ENCODE measurements around the gene PRKCE.

The PRKCE gene

DNA sequence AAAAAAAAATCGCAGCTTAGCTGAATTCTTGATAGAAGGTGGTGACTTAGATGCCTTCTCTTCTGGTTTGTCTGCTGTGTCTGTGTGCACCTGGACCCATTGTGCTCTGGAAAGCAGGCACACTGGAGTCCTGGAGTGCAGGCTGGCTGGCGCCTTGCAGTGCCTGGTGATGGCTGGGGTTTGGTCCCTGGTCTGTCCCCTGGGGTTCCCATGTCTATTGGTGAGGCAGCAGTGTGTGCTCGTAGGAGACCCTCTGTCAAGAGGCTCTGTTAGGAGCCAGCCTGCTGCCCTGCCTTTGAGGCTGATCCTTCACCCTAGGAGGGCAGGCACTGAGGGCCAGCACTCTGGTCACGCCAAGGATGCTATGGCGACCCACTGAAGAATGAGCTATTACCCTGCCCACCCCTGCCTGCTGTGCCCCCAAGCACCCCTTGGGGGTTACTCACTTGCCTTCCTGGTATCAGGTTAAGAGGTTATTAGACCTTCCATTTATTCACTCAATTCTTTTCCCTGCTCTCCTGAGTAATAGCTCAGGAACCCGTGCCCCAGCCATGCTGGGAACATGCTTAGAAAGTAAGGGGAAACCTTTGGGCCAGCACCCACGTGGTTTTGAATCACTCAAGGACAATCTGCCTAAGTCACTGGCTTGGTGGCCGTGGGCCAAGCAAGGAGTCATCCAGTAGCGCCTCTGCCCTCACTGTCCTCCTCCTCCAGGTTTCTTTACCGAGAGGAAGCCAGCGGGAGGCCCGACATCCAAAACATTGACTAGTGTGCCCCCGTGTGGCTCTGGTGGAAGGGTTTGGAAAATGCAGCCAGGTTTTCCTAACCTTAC lies 284.5 kb downstream of the PRKCE start:
- peak overlapping the region; percentile 1 for H3K4me2 ChIP-seq (ENCODE audit: low read length, poor library complexity, severe bottlenecking)
- H4K8ac ChIP-seq (ENCODE audit: low read length): no peak overlapping the region
- H3K27me3 ChIP-seq (ENCODE audit: control insufficient read depth in 1 of 2, insufficient read depth in 1 of 2, low read length in 2 of 2): no peaks in the 10 kb centered on the region
- peak overlapping the region; percentile 46 for H3K9ac ChIP-seq (ENCODE audit: low read length)
- H2AFZ ChIP-seq (ENCODE audit: low read depth, low read length): no peak overlapping the region
- H3K23ac ChIP-seq (ENCODE audit: low read length in 2 of 2): no peak overlapping the region
- no peak overlapping the region for H3K4me3 ChIP-seq (ENCODE audit: insufficient read depth in 1 of 2, low read depth in 1 of 2, low read length in 2 of 2)
- H3K4ac ChIP-seq (ENCODE audit: low read depth in 1 of 2, low read length in 2 of 2): peak overlapping the region in 1 of 2 experiments; percentile 17
- peaks cover 19% of the 10 kb centered on the region for H3K4me1 ChIP-seq (ENCODE audit: control insufficient read depth, insufficient read depth, low read depth, low read length)
- peak overlapping the region in 1 of 2 experiments; percentile 70 for H2BK12ac ChIP-seq (ENCODE audit: low read length in 2 of 2)
- H2BK15ac ChIP-seq (ENCODE audit: low read depth, poor library complexity, severe bottlenecking): no peak overlapping the region
- no peaks in the 10 kb centered on the region for H3K36me3 ChIP-seq (ENCODE audit: control insufficient read depth in 1 of 2, insufficient read depth in 2 of 2, low read depth in 1 of 2, low read length in 2 of 2)
- H4K91ac ChIP-seq (ENCODE audit: low read length): no peak overlapping the region
- H3K18ac ChIP-seq (ENCODE audit: low read depth in 1 of 2, low read length in 2 of 2): peak overlapping the region in 1 of 2 experiments; percentile 84
- no peak overlapping the region for H3K27ac ChIP-seq (ENCODE audit: low read length, poor library complexity, severe bottlenecking)
- peak overlapping the region; percentile 55 for H2AK5ac ChIP-seq (ENCODE audit: low read length, severe bottlenecking)
- H3K14ac ChIP-seq (ENCODE audit: low read length in 2 of 2): peak overlapping the region in 1 of 2 experiments; percentile 53
- H2BK120ac ChIP-seq (ENCODE audit: low read depth, low read length): no peak overlapping the region
- WGBS: 40% methylated on average over 12 of the region's 13 CpGs
- H3K9me3 ChIP-seq (ENCODE audit: control insufficient read depth, low read length): no peaks in the 10 kb centered on the region
- peak; percentile 97 for DNase-seq
- H2BK5ac ChIP-seq (ENCODE audit: low read depth, low read length, poor library complexity, severe bottlenecking): no peak overlapping the region
- no peaks in the 10 kb centered on the region for H3K79me1 ChIP-seq (replicated peaks; ENCODE audit: low read length, poor library complexity, severe bottlenecking)

- no peak overlapping the region for H3K23ac ChIP-seq (ENCODE audit: low read length in 2 of 2)
- H3K27ac ChIP-seq (ENCODE audit: low read length, poor library complexity, severe bottlenecking): no peak overlapping the region
- H2BK120ac ChIP-seq (ENCODE audit: low read depth, low read length): no peak overlapping the region
- no peak overlapping the region for H2BK15ac ChIP-seq (ENCODE audit: low read depth, poor library complexity, severe bottlenecking)
- no peaks in the 10 kb centered on the region for H3K9me3 ChIP-seq (ENCODE audit: control insufficient read depth, low read length)
- H3K27me3 ChIP-seq (ENCODE audit: control insufficient read depth in 1 of 2, insufficient read depth in 1 of 2, low read length in 2 of 2): no peaks in the 10 kb centered on the region
- no peak overlapping the region for H2BK5ac ChIP-seq (ENCODE audit: low read depth, low read length, poor library complexity, severe bottlenecking)
- no peaks in the 10 kb centered on the region for H3K36me3 ChIP-seq (ENCODE audit: control insufficient read depth in 1 of 2, insufficient read depth in 2 of 2, low read depth in 1 of 2, low read length in 2 of 2)
- no peak overlapping the region for H3K4me2 ChIP-seq (ENCODE audit: low read length, poor library complexity, severe bottlenecking)
- H3K14ac ChIP-seq (ENCODE audit: low read length in 2 of 2): no peak overlapping the region
- no peak overlapping the region for H4K91ac ChIP-seq (ENCODE audit: low read length)
- peak overlapping the region; percentile 46 for H3K9ac ChIP-seq (ENCODE audit: low read length)
- WGBS: no CpG with 5 or more reads among the region's 5 CpGs
- no peak overlapping the region for H3K4ac ChIP-seq (ENCODE audit: low read depth in 1 of 2, low read length in 2 of 2)
- H3K4me1 ChIP-seq (ENCODE audit: control insufficient read depth, insufficient read depth, low read depth, low read length): peaks cover 19% of the 10 kb centered on the region
- no peak for DNase-seq
- no peak overlapping the region for H4K8ac ChIP-seq (ENCODE audit: low read length)
- H3K4me3 ChIP-seq (ENCODE audit: insufficient read depth in 1 of 2, low read depth in 1 of 2, low read length in 2 of 2): no peak overlapping the region
- no peak overlapping the region for H3K18ac ChIP-seq (ENCODE audit: low read depth in 1 of 2, low read length in 2 of 2)
- H2AFZ ChIP-seq (ENCODE audit: low read depth, low read length): no peak overlapping the region
- peak overlapping the region; percentile 40 for H2AK5ac ChIP-seq (ENCODE audit: low read length, severe bottlenecking)
- H2BK12ac ChIP-seq (ENCODE audit: low read length in 2 of 2): no peak overlapping the region
- H3K79me1 ChIP-seq (replicated peaks; ENCODE audit: low read length, poor library complexity, severe bottlenecking): no peaks in the 10 kb centered on the region
Measured at GRCh38 chr2:45936623-45936979, 285.1 kb downstream of the PRKCE start.

GRCh38 chr2:45937990-45938389 lies 286.5 kb downstream of the PRKCE start:
- Histone ChIP-seq H3K18ac (ENCODE audit: low read depth in 1 of 2, low read length in 2 of 2) (peak overlapping the region; percentile 54 to 91), H3K27ac (ENCODE audit: low read length, poor library complexity, severe bottlenecking) (no peak overlapping the region), H2AFZ (ENCODE audit: low read depth, low read length) (no peak overlapping the region), H3K9me3 (ENCODE audit: control insufficient read depth, low read length) (no peaks in the 10 kb centered on the region), H3K79me1 (replicated peaks; ENCODE audit: low read length, poor library complexity, severe bottlenecking) (no peaks in the 10 kb centered on the region), H3K4me3 (ENCODE audit: insufficient read depth in 1 of 2, low read depth in 1 of 2, low read length in 2 of 2) (peak overlapping the region in 1 of 2 experiments; percentile 8), H3K27me3 (ENCODE audit: control insufficient read depth in 1 of 2, insufficient read depth in 1 of 2, low read length in 2 of 2) (no peaks in the 10 kb centered on the region), H3K9ac (ENCODE audit: low read length) (peak overlapping the region; percentile 15), H3K14ac (ENCODE audit: low read length in 2 of 2) (no peak overlapping the region), H2BK12ac (ENCODE audit: low read length in 2 of 2) (peak overlapping the region; percentile 87 to 97), H3K4me2 (ENCODE audit: low read length, poor library complexity, severe bottlenecking) (no peak overlapping the region), H2BK5ac (ENCODE audit: low read depth, low read length, poor library complexity, severe bottlenecking) (no peak overlapping the region), H2BK15ac (ENCODE audit: low read depth, poor library complexity, severe bottlenecking) (peak overlapping the region; percentile 88), H4K91ac (ENCODE audit: low read length) (no peak overlapping the region), H3K4ac (ENCODE audit: low read depth in 1 of 2, low read length in 2 of 2) (peak overlapping the region in 1 of 2 experiments; percentile 40), H4K8ac (ENCODE audit: low read length) (peak overlapping the region; percentile 80), H3K23ac (ENCODE audit: low read length in 2 of 2) (peak overlapping the region in 1 of 2 experiments; percentile 14), H2AK5ac (ENCODE audit: low read length, severe bottlenecking) (peak overlapping the region; percentile 97), H3K36me3 (ENCODE audit: control insufficient read depth in 1 of 2, insufficient read depth in 2 of 2, low read depth in 1 of 2, low read length in 2 of 2) (no peaks in the 10 kb centered on the region), H3K4me1 (ENCODE audit: control insufficient read depth, insufficient read depth, low read depth, low read length) (peaks cover 20% of the 10 kb centered on the region), H2BK120ac (ENCODE audit: low read depth, low read length) (peak overlapping the region; percentile 27)
- WGBS: 100% methylated on average over 4 of the region's 4 CpGs
- no peak for DNase-seq

- Histone ChIP-seq H2AK5ac (ENCODE audit: low read length, severe bottlenecking) (peak overlapping the region; percentile 87), H3K27me3 (ENCODE audit: control insufficient read depth in 1 of 2, insufficient read depth in 1 of 2, low read length in 2 of 2) (no peaks in the 10 kb centered on the region), H3K18ac (ENCODE audit: low read depth in 1 of 2, low read length in 2 of 2) (peak overlapping the region; percentile 56 to 96), H3K14ac (ENCODE audit: low read length in 2 of 2) (no peak overlapping the region), H3K36me3 (ENCODE audit: control insufficient read depth in 1 of 2, insufficient read depth in 2 of 2, low read depth in 1 of 2, low read length in 2 of 2) (no peaks in the 10 kb centered on the region), H3K4me1 (ENCODE audit: control insufficient read depth, insufficient read depth, low read depth, low read length) (peaks cover 26% of the 10 kb centered on the region), H3K4me2 (ENCODE audit: low read length, poor library complexity, severe bottlenecking) (peak overlapping the region; percentile 49), H2BK120ac (ENCODE audit: low read depth, low read length) (no peak overlapping the region), H2BK5ac (ENCODE audit: low read depth, low read length, poor library complexity, severe bottlenecking) (peak overlapping the region; percentile 22), H2BK15ac (ENCODE audit: low read depth, poor library complexity, severe bottlenecking) (no peak overlapping the region), H3K79me1 (replicated peaks; ENCODE audit: low read length, poor library complexity, severe bottlenecking) (no peaks in the 10 kb centered on the region), H3K9ac (ENCODE audit: low read length) (peak overlapping the region; percentile 63), H3K9me3 (ENCODE audit: control insufficient read depth, low read length) (no peaks in the 10 kb centered on the region), H3K4ac (ENCODE audit: low read depth in 1 of 2, low read length in 2 of 2) (peak overlapping the region in 1 of 2 experiments; percentile 13), H3K23ac (ENCODE audit: low read length in 2 of 2) (no peak overlapping the region), H3K27ac (ENCODE audit: low read length, poor library complexity, severe bottlenecking) (peak overlapping the region; percentile 68), H4K91ac (ENCODE audit: low read length) (peak overlapping the region; percentile 65), H2AFZ (ENCODE audit: low read depth, low read length) (no peak overlapping the region), H3K4me3 (ENCODE audit: insufficient read depth in 1 of 2, low read depth in 1 of 2, low read length in 2 of 2) (peak overlapping the region in 1 of 2 experiments; percentile 8), H4K8ac (ENCODE audit: low read length) (no peak overlapping the region), H2BK12ac (ENCODE audit: low read length in 2 of 2) (peak overlapping the region; percentile 20 to 85)
- 24% methylated on average over 12 of the region's 13 CpGs for WGBS
- peak; percentile 97 for DNase-seq
Measured at GRCh38 chr2:45938649-45939511, 287.4 kb downstream of the PRKCE start.

All from mesenchymal stem cell (in vitro differentiated cells and primary cell).